H1 (cell line): ENCODE results near the gene MSANTD2. TPM values are rescaled to one million over a fixed set of nuclear protein-coding genes. Genes with fewer than 3 reads are reported as not detected.

ENCODE experiments used
- CTCF ChIA-PET: fragments of 300-600 bp; sonication (Branson Sonifier 250); formaldehyde crosslinking; loops from one replicate; lab custom pipeline; 2021; ENCODE audit not compliant: partially characterized antibody; lab: Charles Lee
- POLR2A ChIA-PET: fragments of 300-600 bp; sonication (Branson Sonifier 250); formaldehyde crosslinking; loops from one replicate; lab custom pipeline; 2021; ENCODE audit warnings: inconsistent platforms; ENCODE audit not compliant: partially characterized antibody; lab: Charles Lee
- DNase-seq, 2 experiments: peaks; one replicate each; pipeline versions ENCODE4 v3.0.0 to v3.0.0-alpha.2; 2010 to 2022; ENCODE audit warnings: low spot score in 2 of 2, low read depth in 1 of 2, mixed read lengths in 1 of 2
- FAIRE-seq: peaks from 2 replicates; lab custom pipeline; 2011; peaks lifted over from hg19 to GRCh38; lab: Jason Lieb, UNC
- H2AFZ ChIP-seq: 2 replicates; pipeline ENCODE4 v1.8.1; 2012; ENCODE audit warnings: low read length, inconsistent platforms
- H2AK5ac ChIP-seq: 2 replicates; pipeline ENCODE4 v1.6.1; 2013; ENCODE audit warnings: low read depth, low read length
- H2BK120ac ChIP-seq: replicated peaks from 2 replicates; pipeline ENCODE3; 2013; ENCODE audit warnings: low read depth, low read length, inconsistent platforms
- H2BK12ac ChIP-seq: 2 replicates; pipeline ENCODE4 v1.6.1; 2013; ENCODE audit warnings: low read depth, low read length
- H2BK15ac ChIP-seq: 2 replicates; pipeline ENCODE4 v1.6.1; 2013; ENCODE audit warnings: low read length
- H2BK20ac ChIP-seq: 2 replicates; pipeline ENCODE4 v1.6.1; 2013; ENCODE audit warnings: low read length
- H2BK5ac ChIP-seq: 2 replicates; pipeline ENCODE4 v1.6.1; 2013; ENCODE audit warnings: low read depth, low read length
- H3K14ac ChIP-seq: 2 replicates; pipeline ENCODE4 v1.6.1; 2013; ENCODE audit warnings: inconsistent platforms; ENCODE audit not compliant: insufficient read length
- H3K18ac ChIP-seq: 2 replicates; pipeline ENCODE4 v1.6.1; 2013; ENCODE audit warnings: low read length; ENCODE audit errors: extremely low read depth
- H3K23ac ChIP-seq: 2 replicates; pipeline ENCODE4 v1.6.1; 2013; ENCODE audit warnings: inconsistent platforms; ENCODE audit not compliant: insufficient read length
- H3K23me2 ChIP-seq: 2 replicates; pipeline ENCODE4 v1.6.1; 2013; ENCODE audit warnings: low read depth, low read length
- H3K27ac ChIP-seq: 2 replicates; pipeline ENCODE4 v1.6.1; 2011; ENCODE audit warnings: low read depth, low read length, inconsistent platforms
- H3K27me3 ChIP-seq, 4 experiments: replicated peaks in 1 of 4; 1 replicate in 1 of 4; 2 replicates in 3 of 4; pipeline versions ENCODE4 v1.6.1 to v1.8.1; 2011 to 2013; ENCODE audit warnings: low read length in 3 of 4, mild to moderate bottlenecking in 3 of 4, inconsistent platforms in 2 of 4, mixed read lengths in 2 of 4, moderate library complexity in 1 of 4; ENCODE audit not compliant: control insufficient read depth in 3 of 4, insufficient read depth in 3 of 4; ENCODE audit errors: extremely low read depth in 1 of 4
- H3K36me3 ChIP-seq, 4 experiments: 2 replicates each; pipeline versions ENCODE4 v1.6.1 to v1.8.1; 2011 to 2013; ENCODE audit warnings: mild to moderate bottlenecking in 4 of 4, low read length in 3 of 4, moderate library complexity in 2 of 4, control low read depth in 1 of 4, inconsistent platforms in 1 of 4; ENCODE audit not compliant: insufficient read depth in 4 of 4, control insufficient read depth in 2 of 4
- H3K4ac ChIP-seq: replicated peaks from 2 replicates; pipeline ENCODE3; 2013; ENCODE audit warnings: low read length, low read depth, mixed read lengths, inconsistent platforms; ENCODE audit not compliant: insufficient read length
- H3K4me1 ChIP-seq, 4 experiments: replicated peaks in 1 of 4; 1 replicate in 1 of 4; 2 replicates in 3 of 4; pipeline versions ENCODE4 v1.6.1 to v1.8.1; 2011 to 2013; ENCODE audit warnings: low read length in 3 of 4, inconsistent platforms in 2 of 4, mixed read lengths in 1 of 4; ENCODE audit not compliant: insufficient read depth in 4 of 4, control insufficient read depth in 3 of 4
- H3K4me2 ChIP-seq, 2 experiments: 2 replicates each; pipeline versions ENCODE4 v1.6.1 to v1.8.1; 2011 to 2013; ENCODE audit warnings: low read depth in 2 of 2, low read length in 2 of 2, control low read depth in 1 of 2, inconsistent platforms in 1 of 2, mild to moderate bottlenecking in 1 of 2; ENCODE audit not compliant: insufficient read depth in 1 of 2
- H3K4me3 ChIP-seq, 4 experiments: fragments of 200-600, 300-600 bp in 1 of 4; sonication (generic), shearing (Covaris generic), sonication (Bioruptor Twin) in 1 of 4; 2 replicates each; pipeline versions ENCODE4 v1.5.1 to v1.8.1; 2011 to 2016; ENCODE audit warnings: low read length in 4 of 4, low read depth in 3 of 4, control low read depth in 2 of 4, inconsistent platforms in 2 of 4, mild to moderate bottlenecking in 2 of 4, mixed read lengths in 1 of 4, moderate library complexity in 1 of 4; ENCODE audit not compliant: insufficient read depth in 2 of 4; ENCODE audit errors: extremely low read depth in 1 of 4
- H3K56ac ChIP-seq: replicated peaks from 2 replicates; pipeline ENCODE3; 2013; ENCODE audit warnings: low read depth, mild to moderate bottlenecking, mixed read lengths, low read length, inconsistent platforms; ENCODE audit not compliant: insufficient read length
- H3K79me1 ChIP-seq: 2 replicates; pipeline ENCODE4 v1.6.1; 2013; ENCODE audit warnings: low read depth, low read length, control low read depth
- H3K79me2 ChIP-seq, 2 experiments: 2 replicates each; pipeline versions ENCODE4 v1.6.1 to v1.8.1; 2012 to 2013; ENCODE audit warnings: low read length in 2 of 2, mild to moderate bottlenecking in 2 of 2, inconsistent platforms in 1 of 2; ENCODE audit not compliant: insufficient read depth in 2 of 2, control insufficient read depth in 1 of 2
- H3K9ac ChIP-seq, 4 experiments: replicated peaks in 1 of 4; 1 replicate in 1 of 4; 2 replicates in 3 of 4; pipeline versions ENCODE4 v1.6.1 to v1.8.1; 2011 to 2013; ENCODE audit warnings: low read depth in 3 of 4, low read length in 3 of 4, control low read depth in 2 of 4, mild to moderate bottlenecking in 2 of 4, moderate library complexity in 2 of 4, inconsistent platforms in 1 of 4; ENCODE audit errors: extremely low read depth in 1 of 4
- H3K9me3 ChIP-seq, 2 experiments: 2 replicates each; pipeline versions ENCODE4 v1.6.1 to v1.8.1; 2012 to 2013; ENCODE audit warnings: mild to moderate bottlenecking in 2 of 2, moderate library complexity in 2 of 2, control low read depth in 1 of 2, inconsistent platforms in 1 of 2, low read depth in 1 of 2, low read length in 1 of 2, mixed read lengths in 1 of 2; ENCODE audit not compliant: insufficient read depth in 2 of 2
- H4K20me1 ChIP-seq, 2 experiments: replicated peaks in 1 of 2; 2 replicates each; pipeline versions ENCODE3 to v1.8.1; 2011 to 2013; ENCODE audit warnings: inconsistent platforms in 2 of 2, low read length in 2 of 2, mild to moderate bottlenecking in 1 of 2; ENCODE audit not compliant: insufficient read depth in 2 of 2, control insufficient read depth in 1 of 2
- H4K5ac ChIP-seq: 2 replicates; pipeline ENCODE4 v1.6.1; 2013; ENCODE audit warnings: low read length, low read depth, mixed read lengths, inconsistent platforms; ENCODE audit not compliant: insufficient read length
- H4K8ac ChIP-seq: 2 replicates; pipeline ENCODE4 v1.8.0; 2013; ENCODE audit warnings: mild to moderate bottlenecking, moderate library complexity, low read length, inconsistent platforms; ENCODE audit not compliant: insufficient read depth; ENCODE audit errors: extremely low read depth
- H4K91ac ChIP-seq: replicated peaks from 2 replicates; pipeline ENCODE3; 2013; ENCODE audit warnings: low read length, mixed read lengths, inconsistent platforms; ENCODE audit not compliant: insufficient read length
- BRCA1 ChIP-seq: IDR thresholded peaks from 2 replicates; pipeline ENCODE4 v1.6.1; 2012; ENCODE audit warnings: low read depth, low read length, improper control_type of control experiment
- CTBP2 ChIP-seq: IDR thresholded peaks from 2 replicates; pipeline ENCODE4 v1.7.0; 2011; ENCODE audit warnings: borderline replicate concordance, mild to moderate bottlenecking, moderate library complexity, mixed read lengths, low read length; ENCODE audit not compliant: insufficient read depth, insufficient read length
- EGR1 ChIP-seq: IDR thresholded peaks from 2 replicates; pipeline ENCODE4 v1.6.1; 2011; ENCODE audit warnings: low read depth, low read length, borderline replicate concordance
- PHF8 ChIP-seq: fragments of 200-600 bp; sonication (generic); conservative IDR thresholded peaks from 2 replicates; pipeline ENCODE4 v1.7.1; 2012; ENCODE audit warnings: low read depth, mild to moderate bottlenecking, inconsistent platforms, low read length, moderate library complexity
- RBBP5 ChIP-seq: IDR thresholded peaks from 2 replicates; pipeline ENCODE4 v1.7.1; 2012; ENCODE audit warnings: low read depth, mild to moderate bottlenecking, inconsistent platforms, low read length, moderate library complexity, borderline replicate concordance
- SUZ12 ChIP-seq: fragments of 200-600 bp; sonication (generic); IDR thresholded peaks from 2 replicates; pipeline ENCODE4 v1.6.1; 2012; ENCODE audit warnings: mild to moderate bottlenecking, inconsistent platforms, low read length, moderate library complexity, mixed read lengths
- WGBS, 2 experiments: shearing (Covaris generic) in 1 of 2; methylation state at CpG; one replicate each; pipeline versions ENCODE4 v1.1.6 to v1.1.7; 2013 to 2015; ENCODE audit warnings: low lambda C conversion rate in 2 of 2, mixed read lengths in 2 of 2, inconsistent platforms in 1 of 2, low coverage in 1 of 2, missing lambda C conversion rate in 1 of 2; ENCODE audit not compliant: insufficient replicate concordance in 2 of 2, insufficient coverage in 1 of 2, insufficient read length in 1 of 2; ENCODE audit errors: extremely low coverage in 1 of 2, missing lambda C conversion rate in 1 of 2; 5-methylcytosine and 5-hydroxymethylcytosine counted together
- polyA plus RNA-seq, 7 experiments: library from polyadenylated mRNA; depleted of rRNA in 3 of 7; stranded (reverse) in 5 of 7; unstranded in 2 of 7; fragments of >200 nt in 5 of 7; fragments of 200-250 nt in 2 of 7; gene quantifications; 1 replicate in 5 of 7; 2 replicates in 1 of 7; 4 replicates in 1 of 7; pipeline versions ENCODE4 v1.2.1 to v1.2.3, GENCODE V29; 2011 to 2013; ENCODE audit warnings: missing spikeins in 2 of 7, mixed read lengths in 2 of 7
- total RNA-seq: library from RNA; stranded (reverse); fragmentation: NEBNext Ultra II Directional; extraction: Animal tissue kit (Norgen Biotek cat#: 25700); gene quantifications from 2 replicates; pipeline ENCODE4 v1.2.1, GENCODE V29; 2021

MSANTD2 gene
- total and polyA plus RNA-seq, 2 of the 8 experiments (the other 6 are each of a cell fraction or from before 2014, with no cell fraction given) = 8.2 to 15.9 TPM

GRCh38 chr11:124841201-124841600, 41.0 kb upstream of the MSANTD2 start:
- Histone ChIP-seq H3K23ac (no peak overlapping the region), H4K20me1 (peaks cover 14 to 34% of the 10 kb centered on the region in 2 experiments), H4K91ac (no peak overlapping the region), H3K36me3 (peaks cover 0 to 5% (median 0%) of the 10 kb centered on the region in 4 experiments; a peak in 1 of 8 replicates), H3K4me1 (peaks cover 3 to 26% (median 7%) of the 10 kb centered on the region in 4 experiments), H4K5ac (no peak overlapping the region), H2BK20ac (no peak overlapping the region), H3K14ac (no peak overlapping the region), H3K4me2 (no peak overlapping the region), H2BK12ac (no peak overlapping the region), H3K4me3 (no peak overlapping the region), H3K56ac (no peak overlapping the region), H3K79me1 (no peaks in the 10 kb centered on the region), H4K8ac (no peak overlapping the region), H3K79me2 (no peaks in the 10 kb centered on the region), H3K18ac (no peak overlapping the region), H2AFZ (no peak overlapping the region), H2BK5ac (no peak overlapping the region), H2BK120ac (no peak overlapping the region), H3K9ac (no peak overlapping the region), H3K9me3 (no peaks in the 10 kb centered on the region), H3K23me2 (peaks cover 2% of the 10 kb centered on the region; the same call in 1 of the 2 replicates), H3K4ac (no peak overlapping the region), H2AK5ac (no peak overlapping the region), H3K27ac (no peak overlapping the region), H3K27me3 (peaks cover 81 to 92% (median 88%) of the 10 kb centered on the region in 4 experiments), H2BK15ac (no peak overlapping the region)
- FAIRE-seq (no peak), DNase-seq (no peak)
- POLR2A ChIA-PET = no interaction called here
- TF ChIP-seq SUZ12 = no peak
- TF ChIP-seq RBBP5 = no peak
- no peak for TF ChIP-seq EGR1
- no peak for TF ChIP-seq BRCA1
- no peak for TF ChIP-seq PHF8
- no peak for TF ChIP-seq CTBP2
- WGBS, 2 experiments = 41% methylated on average over 3 of the region's 3 CpGs; no CpG with 5 or more reads in 1 of the 2 experiments
- CTCF ChIA-PET = interaction anchor here (1.0 to 2.0 kb wide), 4 partner anchors 21 to 101 kb away, joined by 3 to 18 read pairs (median 5); partner anchors contain the start of genes NRGN and ROBO3
